GM12801 (cell line): ENCODE results near the gene GALNT6.

ENCODE experiments used
- TF ChIP-seq, protein P1 (sequence below): IDR thresholded peaks from one replicate; pipeline ENCODE4 v1.5.1; 2011; ENCODE audit warnings: control low read depth; ENCODE audit not compliant: insufficient read length; ENCODE audit errors: extremely low read depth

Gene GALNT6

GRCh38 chr12:51318846-51319599 is 72.2 kb downstream of the GALNT6 start:
- TF ChIP-seq, protein P1, sequence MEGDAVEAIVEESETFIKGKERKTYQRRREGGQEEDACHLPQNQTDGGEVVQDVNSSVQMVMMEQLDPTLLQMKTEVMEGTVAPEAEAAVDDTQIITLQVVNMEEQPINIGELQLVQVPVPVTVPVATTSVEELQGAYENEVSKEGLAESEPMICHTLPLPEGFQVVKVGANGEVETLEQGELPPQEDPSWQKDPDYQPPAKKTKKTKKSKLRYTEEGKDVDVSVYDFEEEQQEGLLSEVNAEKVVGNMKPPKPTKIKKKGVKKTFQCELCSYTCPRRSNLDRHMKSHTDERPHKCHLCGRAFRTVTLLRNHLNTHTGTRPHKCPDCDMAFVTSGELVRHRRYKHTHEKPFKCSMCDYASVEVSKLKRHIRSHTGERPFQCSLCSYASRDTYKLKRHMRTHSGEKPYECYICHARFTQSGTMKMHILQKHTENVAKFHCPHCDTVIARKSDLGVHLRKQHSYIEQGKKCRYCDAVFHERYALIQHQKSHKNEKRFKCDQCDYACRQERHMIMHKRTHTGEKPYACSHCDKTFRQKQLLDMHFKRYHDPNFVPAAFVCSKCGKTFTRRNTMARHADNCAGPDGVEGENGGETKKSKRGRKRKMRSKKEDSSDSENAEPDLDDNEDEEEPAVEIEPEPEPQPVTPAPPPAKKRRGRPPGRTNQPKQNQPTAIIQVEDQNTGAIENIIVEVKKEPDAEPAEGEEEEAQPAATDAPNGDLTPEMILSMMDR = no peak

GRCh38 chr12:51311389-51311788 is 79.8 kb downstream of the GALNT6 start:
- TF ChIP-seq, protein P1 = no peak

GRCh38 chr12:51307655-51308593 is 83.3 kb downstream of the GALNT6 start:
- TF ChIP-seq, protein P1 = no peak

- TF ChIP-seq, protein P1 = no peak
Observed at GRCh38 chr12:51306507-51306906, 84.7 kb downstream of the GALNT6 start.
